Cerebellar cortex (tissue), 1 donor: ENCODE measurements around the gene VDAC1.
"Not testable (repeated sequence)": the region's sequence is repeated elsewhere in the genome, so short reads cannot be mapped to it uniquely, and the experiment has no call there.

Source experiments
- DNase-seq: peaks from one replicate; pipeline ENCODE4 v3.0.0-alpha.2; 2015; ENCODE audit warnings: low spot score

VDAC1 gene, protein sequence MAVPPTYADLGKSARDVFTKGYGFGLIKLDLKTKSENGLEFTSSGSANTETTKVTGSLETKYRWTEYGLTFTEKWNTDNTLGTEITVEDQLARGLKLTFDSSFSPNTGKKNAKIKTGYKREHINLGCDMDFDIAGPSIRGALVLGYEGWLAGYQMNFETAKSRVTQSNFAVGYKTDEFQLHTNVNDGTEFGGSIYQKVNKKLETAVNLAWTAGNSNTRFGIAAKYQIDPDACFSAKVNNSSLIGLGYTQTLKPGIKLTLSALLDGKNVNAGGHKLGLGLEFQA

GRCh38 chr5:134004626-134005416 lies at the start of gene VDAC1:
VDAC1 (minus strand) TSS chr5:134004975; CDS start chr5:133993012, 11,963 bp downstream.
- peak; percentile 79 for DNase-seq

- DNase-seq: no peak
Measured at GRCh38 chr5:134053840-134054338, 49.1 kb upstream of the VDAC1 start.

DNA sequence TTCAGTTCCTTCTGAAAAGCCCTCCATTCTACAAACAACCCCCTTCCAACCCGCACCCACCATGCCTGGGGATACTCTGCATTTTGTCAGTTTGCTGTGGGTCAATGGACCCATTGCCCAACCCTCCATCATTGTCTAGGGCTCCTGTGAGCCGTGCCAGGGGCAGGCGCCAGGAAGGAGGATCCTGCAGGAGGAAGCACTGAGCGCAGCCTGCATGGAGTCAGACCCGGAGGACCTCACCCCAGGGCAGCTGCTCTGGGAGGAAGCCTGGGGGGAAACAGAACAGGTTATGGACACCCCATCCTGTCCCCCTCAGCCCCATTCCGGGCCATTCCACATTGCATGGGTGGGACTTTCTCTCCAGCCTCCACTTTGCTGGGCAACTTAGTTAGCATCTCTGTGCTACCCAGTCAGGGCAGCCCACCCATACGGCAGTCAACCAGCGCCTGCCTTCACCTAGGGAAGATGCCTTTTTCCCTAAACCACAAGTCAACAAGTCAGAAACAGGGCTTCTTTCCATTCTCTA lies 48.6 kb upstream of the VDAC1 start:
- no peak for DNase-seq

DNA sequence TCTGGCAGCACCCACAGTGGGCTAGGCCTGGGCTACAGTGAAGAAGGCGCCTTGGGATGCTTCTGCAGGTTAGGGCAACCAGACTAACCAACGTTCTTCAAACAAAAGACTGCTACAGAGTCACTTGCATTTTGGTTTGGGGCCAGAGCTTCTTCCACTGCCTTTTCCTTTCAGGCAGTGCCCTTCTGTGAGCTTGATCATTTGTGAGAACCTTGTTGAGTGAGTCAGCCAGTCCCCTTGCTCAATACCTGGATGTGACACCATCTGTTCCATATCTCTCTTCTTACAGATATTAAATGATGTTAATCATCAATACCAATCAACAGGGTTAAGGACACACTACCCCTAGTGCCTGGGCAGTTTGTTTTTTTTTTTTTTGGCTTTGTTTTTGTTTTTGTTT lies 46.5 kb upstream of the VDAC1 start:
- DNase-seq: no peak

DNA sequence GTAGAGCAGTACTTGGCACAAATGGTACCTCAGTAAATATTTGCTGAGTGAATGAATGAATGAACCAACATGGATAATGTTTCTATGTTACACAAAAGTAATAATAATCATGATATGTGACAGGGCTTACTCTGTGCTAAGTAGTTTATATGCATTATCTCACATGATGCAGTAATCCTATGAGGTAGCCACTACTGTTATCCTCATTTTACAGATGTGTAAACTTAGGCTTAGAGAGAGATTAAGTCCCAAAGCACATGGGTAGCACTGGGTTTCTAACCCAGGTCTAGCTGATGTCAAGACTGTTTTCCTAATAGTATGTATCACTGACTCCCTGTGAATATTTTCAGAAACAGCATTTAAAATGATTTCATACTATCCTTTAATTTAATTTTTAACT lies 44.1 kb upstream of the VDAC1 start:
- DNase-seq: no peak

GRCh38 chr5:134047687-134048056 lies 42.9 kb upstream of the VDAC1 start:
- DNase-seq: no peak

- no peak for DNase-seq
Measured at GRCh38 chr5:134046801-134047686, 42.3 kb upstream of the VDAC1 start.

GRCh38 chr5:134046330-134046729 lies 41.6 kb upstream of the VDAC1 start:
- no peak for DNase-seq

DNA sequence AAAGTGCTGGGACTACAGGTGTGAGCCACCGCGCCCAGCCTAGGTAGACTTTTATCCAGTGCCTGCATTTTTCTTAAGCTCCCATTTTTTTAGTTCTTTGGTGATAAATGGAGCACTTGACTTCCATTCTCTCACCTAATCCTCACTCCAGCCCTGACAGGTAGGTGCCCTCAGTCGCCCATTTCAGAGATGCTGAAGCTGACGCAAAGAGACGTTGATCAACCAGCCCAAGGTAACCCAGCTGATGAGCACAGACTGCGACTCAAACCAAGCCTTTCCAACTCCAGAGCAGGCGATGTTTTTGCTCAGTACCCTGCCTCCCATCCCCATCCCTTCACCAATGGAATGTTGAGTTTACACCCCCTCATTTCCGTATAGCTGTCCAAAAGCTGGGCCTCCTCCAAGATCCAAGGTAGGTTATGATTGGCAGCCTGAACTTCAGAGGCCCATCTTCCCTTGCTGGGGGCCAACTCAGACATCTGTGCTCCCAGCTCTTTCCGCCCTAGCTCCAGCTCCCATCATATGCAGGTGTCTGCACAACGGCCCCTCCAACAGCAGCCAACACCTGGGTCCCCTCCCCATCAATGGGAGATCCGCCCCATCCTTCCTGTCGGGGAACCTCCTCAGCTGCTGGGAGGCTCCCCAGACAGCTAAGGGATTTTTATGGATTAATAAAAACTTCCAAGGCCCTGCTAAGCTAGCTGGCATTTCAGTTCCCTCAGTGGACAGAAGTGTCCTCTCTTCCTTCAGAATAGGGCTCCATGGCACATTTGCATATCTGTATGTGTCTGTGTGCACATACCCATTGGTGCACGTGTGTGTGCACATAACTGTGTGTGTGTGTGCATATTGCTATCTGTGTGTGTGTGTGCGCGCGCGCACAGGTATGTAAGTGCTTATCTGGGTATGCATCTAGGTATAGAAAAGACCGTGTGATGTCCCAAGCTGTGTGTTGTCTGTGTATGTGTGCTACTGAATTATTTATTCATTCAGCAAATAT lies 39.3 kb upstream of the VDAC1 start:
- no peak for DNase-seq

DNA sequence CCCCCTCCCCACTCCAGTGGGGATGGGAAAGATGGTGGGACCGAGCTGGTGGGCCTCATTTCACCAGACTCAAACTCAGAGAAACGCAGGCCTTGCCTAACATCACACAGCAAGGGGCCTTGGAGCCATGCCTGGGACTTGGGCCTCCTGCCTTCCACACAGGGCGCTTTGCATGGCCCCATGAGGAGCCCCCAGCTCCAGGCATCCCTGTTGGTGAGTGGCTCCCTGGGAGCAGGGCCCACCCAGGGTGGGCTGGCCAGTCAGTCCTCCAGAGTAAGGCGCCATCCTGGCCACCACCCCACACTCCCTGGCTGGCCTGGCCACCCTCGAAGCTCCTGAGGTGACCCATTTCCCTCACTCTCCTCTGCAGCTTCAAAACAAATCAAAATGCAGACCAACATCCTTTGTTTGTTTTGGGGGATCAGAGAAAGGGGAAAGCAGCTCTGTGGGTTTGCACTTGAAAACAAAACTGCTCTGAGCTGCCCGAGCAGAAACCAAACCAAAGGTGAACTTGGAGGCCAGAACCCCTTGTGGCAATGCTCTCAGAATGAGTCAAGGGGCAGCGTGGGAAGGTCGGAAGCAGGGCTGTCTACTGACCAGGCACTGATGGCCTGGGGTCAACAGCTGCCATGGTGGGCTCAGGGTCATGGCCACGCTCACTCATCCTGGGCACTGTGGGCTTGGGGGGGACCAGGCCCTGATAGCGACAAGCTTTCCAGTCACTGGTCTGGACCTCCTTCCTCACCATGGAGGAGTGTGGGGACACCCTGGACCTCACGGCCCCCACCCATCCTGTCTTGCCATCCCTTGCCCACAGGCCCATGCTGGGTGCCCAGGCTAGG lies 37.0 kb upstream of the VDAC1 start:
- DNase-seq: no peak

- DNase-seq: no peak
Measured at GRCh38 chr5:134038138-134038537, 33.4 kb upstream of the VDAC1 start.

GRCh38 chr5:134037160-134037559 lies 32.4 kb upstream of the VDAC1 start:
- no peak for DNase-seq

- no peak for DNase-seq
Measured at GRCh38 chr5:134034326-134034725, 29.6 kb upstream of the VDAC1 start.

DNA sequence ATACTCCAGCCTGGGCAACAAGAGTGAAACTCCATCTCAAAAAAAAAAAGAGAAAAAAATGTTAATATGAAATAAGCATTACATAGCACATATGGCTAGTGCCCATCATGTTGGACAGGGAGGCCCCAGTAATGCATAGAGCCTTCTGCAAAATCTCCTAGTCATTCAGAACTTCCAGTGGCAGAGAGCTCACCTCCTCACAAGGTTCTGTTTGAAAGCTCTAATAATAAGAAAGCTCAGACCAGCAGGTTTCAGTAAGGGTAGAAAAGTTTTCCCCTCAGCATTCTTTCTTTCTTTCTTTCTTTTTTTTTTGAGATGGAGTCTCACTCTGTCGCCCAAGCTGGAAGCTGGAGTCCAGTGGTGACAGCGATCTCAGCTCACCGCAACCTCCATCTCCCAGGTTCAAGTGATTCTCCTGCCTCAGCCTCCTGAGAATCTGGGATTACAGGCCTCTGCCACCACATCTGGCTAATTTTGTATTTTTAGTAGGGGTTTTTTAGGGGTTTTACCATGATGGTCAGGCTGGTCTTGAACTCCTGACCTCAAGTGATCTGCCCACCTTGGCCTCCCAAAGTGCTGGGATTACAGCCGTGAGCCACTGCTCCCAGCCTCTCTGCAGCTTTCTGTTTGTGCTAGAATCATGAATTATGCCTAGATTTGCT lies 25.7 kb upstream of the VDAC1 start:
- not testable (repeated sequence) for DNase-seq

DNA sequence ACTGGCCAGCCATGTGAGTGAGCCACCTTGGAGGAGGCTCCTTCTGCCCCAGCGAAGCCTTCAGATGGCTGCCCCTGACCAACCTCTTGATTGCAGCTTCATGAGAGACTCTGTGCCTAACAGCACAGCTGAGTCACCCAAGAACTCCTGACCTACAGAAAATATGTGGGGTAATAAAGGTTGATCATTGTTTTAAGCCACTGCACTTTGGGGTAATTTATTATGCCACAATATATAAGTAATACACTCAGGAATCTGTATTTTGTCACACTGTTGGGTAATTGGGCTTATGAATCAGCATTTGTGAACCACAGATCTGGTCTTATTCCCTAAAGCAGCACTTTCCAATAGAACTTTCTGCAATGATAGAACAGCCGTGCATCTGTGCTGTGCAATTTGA lies 24.4 kb upstream of the VDAC1 start:
- DNase-seq: no peak

- no peak for DNase-seq
Measured at GRCh38 chr5:134028496-134028895, 23.7 kb upstream of the VDAC1 start.

DNA sequence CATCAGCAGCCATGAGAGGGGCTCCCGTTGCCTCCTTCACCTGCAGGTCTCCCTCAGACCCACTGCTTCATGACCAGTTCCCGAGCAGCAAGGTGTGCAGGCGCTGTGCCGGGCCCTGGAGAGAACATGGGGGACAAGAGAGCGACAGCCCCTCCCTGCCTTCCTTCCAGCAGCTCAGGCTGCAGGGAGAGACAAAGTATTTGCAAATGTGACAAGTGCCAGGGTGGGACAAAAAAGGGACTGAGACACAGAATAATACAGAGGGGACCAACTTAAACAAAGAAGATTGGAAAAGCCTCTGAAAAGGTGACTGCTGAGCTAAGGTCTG lies 22.5 kb upstream of the VDAC1 start:
- DNase-seq: no peak

DNA sequence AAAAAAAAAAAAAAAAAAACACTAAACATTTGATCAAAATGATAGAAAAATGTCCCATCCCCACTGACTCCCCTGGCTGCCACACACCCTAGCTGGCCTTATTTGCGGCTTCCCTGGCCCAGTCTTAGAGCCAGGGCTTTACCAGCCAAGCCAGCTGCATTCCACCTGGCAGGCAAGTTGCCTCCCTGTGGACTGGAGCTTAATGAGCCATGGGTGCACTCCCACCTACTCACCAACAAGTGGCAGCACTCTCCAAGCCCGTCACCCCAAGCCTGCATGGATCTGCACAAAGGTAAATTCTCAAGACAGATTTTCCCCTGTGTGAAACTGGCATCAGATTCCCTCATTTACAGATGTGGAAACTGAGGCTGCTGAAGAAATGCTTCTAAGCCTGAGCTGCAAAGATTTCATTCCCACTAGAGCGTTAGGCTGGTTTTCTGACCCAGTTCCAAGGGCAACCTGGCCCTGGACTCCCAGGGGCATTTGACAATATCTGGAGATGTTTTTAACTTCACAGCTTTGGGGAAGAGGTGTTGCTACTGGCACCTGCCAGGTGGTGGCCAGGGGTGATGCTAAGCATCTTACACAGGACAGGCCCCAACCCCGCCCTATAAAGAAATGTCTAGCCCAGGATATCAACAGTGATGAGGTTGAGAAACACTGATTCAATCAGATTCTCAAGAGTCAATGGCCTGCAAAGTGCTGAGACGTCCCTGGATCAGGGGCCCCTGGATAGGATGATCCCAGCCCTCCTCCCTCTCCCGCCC lies 21.9 kb upstream of the VDAC1 start:
- peak; percentile 47 for DNase-seq

DNA sequence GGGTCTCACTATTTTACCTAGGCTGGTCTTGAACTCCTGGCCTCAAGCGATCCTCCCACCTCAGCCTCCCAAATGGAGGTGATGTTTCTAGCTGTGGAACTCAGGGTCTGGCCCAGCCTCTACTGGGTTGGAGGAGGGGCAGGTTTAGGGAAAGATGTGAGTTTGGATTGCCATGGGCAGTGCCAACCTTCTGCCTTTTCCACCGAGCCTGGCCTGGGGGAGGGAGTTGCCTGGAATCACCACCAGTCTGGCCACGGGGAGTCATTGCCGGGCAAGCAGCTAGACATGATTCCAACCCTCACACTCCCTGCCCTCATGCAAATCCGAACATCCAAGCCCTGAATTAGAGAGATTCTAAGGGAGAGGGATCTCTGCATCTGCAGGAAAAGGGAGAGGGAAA lies 21.0 kb upstream of the VDAC1 start:
- DNase-seq: no peak
